Fibroblast of skin of abdomen (primary cell): ENCODE results near the gene ADAMTS15.

Source experiments
- DNase-seq: peaks from one replicate; pipeline ENCODE4 v3.0.0-alpha.2; 2013

Gene ADAMTS15

DNA sequence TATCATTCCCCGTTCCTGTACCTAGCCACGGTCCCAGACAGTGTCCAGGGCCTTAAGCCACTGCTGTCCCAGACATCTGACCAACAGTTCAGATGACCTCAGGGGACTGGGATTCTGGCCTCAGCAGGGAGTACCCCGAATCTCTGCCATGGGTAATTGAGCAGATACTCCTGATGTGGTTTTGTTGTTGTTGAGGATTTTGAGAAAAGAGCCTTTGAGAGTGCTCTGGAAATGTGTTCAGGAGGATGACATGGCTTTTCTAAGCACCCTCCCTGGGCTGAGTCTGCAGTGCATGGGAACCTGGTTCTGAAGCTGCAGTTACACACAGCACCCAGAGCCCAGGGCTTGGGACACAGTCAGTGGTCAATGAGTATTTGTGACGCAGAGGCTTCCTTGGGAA lies 30.4 kb downstream of the ADAMTS15 start:
- no peak for DNase-seq

DNA sequence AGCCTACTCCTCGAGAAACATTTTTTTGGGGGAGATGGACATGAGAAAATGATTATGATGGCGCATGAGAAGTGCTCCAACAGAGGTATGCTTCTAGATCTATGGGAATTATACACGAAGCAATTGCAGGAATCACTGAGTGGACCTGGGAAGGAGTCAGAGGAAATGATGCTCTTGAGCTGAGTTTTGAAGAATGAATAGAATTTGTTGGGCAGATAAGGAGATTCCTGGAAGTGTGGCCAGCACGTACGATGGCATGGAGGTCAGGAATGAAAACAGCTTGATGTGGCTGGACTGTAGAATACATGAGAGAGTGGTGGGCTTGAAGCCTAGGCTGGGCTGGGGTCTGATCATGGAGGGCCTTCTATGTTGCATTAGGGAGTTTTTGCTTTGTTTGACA lies 31.7 kb downstream of the ADAMTS15 start:
- DNase-seq: peak; percentile 46

DNA sequence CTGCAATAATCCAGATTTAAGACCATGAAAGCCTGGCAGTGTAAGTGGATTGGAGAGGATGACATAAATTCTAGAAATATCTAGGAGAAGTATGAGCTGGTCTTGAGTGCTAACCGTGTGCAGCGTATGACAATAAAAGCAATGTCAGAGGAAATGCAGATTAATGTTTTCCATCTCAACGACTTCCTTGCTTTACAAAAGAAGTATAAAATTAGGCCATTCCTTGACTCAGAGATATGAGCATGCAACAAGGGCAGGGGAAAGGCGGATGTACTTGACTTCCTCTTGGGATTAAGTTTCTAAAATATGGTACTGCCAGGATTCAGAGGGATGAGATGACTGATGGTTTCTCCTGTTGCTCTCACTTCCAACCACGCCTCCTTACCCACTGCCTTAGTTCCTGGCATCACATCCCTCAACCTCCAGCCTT lies 32.3 kb downstream of the ADAMTS15 start:
- DNase-seq: peak; percentile 30

DNA sequence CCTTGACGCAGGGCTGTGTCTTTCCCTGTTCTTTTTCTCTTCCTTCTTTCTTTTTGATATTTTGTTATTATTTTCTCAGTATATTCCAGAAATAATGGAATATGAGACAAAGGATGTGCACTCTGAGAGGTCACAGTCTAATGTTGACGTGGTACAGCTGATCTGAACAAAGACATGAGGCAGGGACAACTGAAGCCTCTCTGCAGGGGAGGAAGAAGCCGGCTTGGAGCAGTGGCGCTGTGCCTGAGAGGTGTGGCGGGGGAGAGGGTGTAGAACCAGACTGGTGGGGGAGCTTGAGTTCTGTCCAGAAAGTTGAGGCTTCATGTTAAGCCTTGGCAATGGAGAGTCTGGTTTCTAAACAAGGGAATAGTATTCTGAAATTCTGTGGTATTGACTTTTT lies 34.7 kb downstream of the ADAMTS15 start:
- DNase-seq: no peak

DNA sequence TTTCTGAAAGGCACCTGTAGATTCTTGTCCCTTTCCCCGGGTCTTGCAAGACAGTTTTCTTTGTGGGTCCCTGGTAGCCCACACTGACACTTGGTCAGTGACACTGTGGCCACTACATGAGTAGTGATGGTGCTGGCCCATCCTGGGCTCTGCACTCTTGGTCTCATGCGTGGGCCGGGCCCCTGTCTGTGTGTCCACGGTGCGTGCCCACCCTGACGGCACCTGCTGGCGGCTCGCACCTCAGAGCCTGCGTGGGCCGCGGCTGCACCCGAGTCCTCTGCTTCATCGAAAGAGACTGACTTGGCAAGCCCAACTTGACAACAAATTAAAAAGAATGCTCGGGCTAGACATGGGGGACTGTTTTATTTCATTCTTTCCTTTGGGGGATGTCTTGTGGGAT lies 37.5 kb downstream of the ADAMTS15 start:
- DNase-seq: no peak

DNA sequence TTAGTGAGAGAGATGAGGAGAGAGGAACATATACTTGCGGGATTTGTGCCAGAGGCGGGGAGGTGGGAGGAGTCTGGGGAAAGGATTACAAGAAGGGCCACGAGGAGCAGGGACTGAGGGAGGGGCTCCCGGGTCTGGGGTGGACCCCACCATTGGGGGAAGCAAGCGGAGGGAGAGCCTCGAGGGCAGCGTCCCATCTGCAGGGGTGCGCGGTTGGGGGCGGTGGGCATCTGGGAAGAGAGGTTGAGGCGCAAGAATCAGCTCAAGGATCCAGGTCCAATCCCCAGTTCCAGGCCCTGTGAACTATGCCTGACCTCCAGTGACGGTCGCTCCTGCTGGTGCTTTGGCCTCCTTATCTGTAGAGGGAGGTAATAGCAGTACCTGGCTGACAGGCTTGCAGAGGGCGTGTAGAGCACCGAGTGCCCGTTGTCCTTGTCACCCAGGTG lies 38.0 kb downstream of the ADAMTS15 start:
- DNase-seq: no peak

DNA sequence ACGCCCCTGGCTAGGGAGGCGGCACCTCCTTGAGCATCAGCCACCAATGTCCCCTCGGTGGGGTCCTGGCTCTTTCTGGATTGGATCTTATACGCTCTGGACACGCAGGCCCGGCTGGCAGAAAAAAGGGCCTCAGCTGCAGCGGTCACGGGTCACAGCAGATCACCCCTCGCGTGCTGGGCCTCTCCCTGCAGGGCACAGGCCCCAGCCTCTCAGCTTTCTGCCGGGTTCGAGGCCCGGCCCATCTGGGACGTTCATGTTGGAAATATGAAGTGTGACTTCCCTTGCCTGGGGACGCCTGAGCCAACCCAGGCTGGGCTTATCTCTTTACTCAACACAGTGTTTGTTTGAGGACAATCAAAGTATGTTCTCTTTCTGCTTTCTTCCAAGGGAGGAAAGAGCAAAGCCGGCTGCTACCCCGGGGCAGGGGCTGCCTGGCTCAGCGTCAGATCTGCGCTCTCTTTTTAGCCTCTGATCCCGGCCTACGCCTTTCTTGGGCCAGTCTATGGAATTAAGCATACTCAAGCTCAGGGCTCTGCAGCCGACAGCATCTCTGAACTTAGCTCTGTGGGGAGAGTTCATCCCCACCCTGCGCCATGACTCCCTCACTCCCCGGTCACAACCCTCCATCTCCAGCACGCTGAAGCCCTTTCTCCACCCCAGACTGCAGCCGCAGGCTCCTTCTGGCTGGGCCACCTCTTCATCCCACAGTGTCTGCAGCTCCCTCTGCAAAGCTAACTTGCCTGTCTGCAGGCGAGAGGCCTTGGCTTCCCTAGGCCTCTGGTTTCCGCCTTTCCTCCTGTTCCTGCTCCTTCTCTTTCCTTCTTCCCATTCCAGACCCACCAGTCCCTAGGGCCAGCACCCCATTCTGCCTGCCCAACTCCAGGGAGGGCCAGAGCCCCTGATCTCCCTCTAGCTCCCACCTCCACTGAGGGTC lies 38.8 kb downstream of the ADAMTS15 start:
- no peak for DNase-seq

DNA sequence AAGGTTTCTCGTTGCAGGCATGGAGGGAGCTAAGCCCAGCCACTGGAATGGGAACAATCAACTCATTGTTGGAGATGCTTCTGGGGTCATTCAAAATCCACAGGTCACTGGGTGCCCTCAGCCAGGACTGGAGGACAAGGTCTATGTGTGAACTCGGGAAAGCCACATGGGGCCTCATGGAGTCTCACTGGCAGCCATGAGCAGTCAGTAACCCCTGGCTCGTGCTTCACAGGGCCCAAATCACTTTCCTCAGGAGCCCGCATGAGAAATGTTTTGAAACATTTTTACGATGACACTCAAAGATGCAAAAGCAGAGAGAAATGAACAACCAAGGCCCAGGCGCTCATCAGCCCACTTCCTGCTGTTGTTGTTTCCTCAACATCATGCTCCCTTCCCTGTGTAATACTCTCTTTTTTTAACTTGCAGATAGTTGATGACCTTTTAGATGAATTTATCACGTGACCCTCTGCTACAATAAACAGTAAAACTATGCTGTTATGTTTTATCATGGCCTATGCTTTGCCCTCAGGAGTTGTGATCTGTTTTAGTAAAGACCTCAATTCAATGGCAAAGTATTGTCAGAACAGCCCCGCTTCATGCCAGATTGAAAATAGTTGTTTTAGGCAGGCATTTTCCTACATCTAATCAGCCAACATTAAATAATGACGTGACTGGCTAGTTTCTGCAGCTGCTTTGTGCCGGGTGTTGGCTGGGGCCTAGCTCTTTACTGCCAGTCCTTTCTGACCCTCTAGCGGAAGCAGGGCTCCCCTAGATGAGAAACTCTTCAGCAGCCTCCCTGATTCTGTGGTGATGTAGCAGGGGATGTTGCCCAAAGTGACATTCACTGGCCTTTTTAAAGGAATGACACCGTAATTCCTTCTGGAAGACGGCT lies 39.7 kb downstream of the ADAMTS15 start:
- DNase-seq: no peak

DNA sequence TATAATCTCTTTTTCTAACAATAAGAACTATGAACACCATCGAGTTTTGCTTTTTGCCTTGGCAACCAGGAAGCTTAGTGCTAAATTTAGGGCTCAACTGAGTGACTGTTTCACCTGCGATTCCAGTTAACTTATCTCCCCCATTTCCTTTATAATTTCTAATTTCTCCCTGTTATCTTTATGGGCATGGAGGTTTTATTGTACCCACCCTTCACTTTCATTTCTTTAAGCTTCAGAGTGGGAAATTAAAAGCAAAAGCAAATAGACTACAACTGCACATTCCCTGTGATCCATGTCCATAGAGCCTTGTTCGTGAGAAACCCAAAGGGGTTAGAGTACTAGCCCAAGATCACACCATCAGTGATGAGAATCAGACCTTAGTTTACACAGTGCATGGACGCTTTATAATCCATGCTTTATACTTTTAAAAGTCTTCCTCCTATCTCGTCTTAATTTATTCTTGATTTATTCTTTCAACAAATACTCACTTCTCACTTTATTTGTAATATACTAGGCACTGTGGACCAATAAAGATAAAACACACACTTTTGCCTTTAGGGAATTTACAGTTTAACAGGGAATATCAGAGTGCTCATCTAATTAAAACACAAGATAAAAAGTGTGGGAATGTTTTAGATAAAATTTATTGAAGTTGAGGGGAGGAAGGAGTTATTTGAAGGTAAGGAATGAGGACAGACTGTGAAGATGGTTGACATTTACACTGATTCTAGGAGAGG lies 40.6 kb downstream of the ADAMTS15 start:
- DNase-seq: no peak

DNA sequence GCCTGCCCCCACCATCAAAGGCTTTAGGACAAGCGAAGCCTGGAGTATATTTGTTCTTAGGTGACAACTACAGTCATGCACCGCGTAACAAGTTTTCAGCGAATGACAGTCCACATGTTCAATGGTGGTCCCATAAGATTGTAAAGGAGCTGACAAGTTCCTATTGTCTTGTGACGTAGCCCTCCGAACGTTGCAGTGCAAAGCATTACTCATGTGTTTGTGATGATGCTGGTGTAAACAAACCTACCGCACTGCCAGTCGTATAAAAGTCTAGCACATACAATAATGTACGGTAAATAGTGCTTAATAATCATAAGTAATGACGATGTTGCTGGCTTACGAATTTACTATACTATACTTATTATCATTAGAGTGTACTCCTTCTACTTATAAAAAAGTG lies 41.3 kb downstream of the ADAMTS15 start:
- DNase-seq: no peak

DNA sequence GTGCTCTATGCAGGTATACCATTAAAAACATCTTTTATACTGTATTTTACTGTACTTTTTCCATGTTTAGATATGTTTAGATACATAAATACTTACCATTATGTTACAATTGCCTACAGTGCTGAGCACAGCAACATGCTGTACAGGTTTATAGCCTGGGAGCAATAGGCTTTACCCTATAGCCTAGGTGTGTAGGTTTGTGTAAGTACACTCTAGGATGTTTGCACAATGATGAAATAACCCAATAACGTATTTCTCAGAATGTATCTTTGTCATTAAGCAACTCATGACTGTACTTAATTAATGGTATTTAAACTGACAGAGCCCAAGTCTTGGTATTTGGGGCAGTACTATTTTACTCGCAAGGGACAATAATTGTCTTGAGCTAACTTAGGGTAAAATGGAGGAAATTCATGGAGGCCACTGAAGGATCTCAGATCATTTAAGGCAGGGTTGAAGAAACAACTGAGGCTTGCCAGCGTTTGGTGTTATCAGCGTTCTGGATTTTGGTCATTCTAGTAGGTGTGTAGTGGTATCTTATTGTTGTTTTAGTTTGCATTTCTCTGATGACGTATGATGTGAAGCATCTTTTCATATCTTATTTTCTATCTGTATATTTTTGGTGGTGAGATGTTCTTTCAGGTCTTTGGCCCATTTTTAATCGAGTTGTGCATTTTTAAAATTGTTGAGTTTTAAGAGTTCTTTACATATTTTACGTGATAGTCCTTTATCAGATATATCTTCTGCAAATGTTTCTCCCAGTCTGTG lies 42.4 kb downstream of the ADAMTS15 start:
- no peak for DNase-seq

DNA sequence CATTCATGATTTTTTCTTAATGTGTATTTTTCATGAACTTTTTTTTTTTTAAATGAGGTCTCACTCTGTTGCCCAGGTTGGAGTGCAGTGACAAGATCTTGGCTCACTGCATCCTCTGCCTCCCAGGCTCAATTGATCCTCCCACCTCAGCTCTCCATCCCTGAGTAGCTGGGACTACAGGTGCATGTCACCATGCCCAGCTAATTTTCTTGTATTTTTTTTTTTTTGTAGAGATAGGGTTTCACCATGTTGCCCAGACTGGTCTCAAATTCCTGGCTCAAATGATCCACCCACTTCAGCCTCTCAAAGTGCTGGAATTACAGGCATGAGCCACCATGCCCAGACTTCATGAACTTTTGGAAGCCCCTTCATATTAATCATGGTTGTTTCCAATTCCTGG lies 49.7 kb downstream of the ADAMTS15 start:
- DNase-seq: no peak

DNA sequence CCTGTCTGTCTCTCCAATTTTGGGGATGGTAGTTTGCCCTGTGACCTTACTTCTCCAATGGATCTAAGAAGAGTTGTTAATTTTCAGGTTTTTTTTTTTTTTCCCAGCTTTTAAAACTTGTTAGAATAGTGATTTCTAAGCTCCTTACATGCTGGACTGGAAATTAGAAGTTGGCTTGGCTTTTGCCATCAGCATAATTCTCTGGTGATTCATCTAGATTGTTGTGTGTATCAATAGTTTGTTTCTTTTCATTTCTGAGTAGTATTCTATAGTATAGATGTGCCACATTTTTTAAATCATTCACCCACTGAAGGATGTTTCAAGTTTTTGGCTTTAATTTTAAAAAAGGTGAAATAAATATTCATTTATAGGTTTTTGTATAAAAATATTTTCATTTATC lies 51.4 kb downstream of the ADAMTS15 start:
- no peak for DNase-seq

DNA sequence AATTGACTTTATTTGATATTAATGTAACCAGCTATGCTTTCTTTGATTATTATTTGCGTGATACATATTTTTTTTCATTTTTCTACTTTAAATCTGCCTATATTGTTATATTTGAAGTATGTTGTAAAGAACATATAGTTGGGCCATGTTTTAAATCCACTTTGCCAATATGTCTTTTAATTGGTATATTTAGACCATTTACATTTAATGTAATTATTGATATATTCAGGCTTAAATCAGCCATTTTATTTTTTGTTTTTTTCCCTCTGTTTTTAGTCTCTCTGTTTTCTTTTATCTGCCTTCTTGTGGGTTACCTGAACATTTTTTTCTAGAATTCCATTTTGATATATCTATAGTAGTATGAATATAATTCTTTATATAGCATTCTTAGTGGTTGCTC lies 55.9 kb downstream of the ADAMTS15 start:
- no peak for DNase-seq

DNA sequence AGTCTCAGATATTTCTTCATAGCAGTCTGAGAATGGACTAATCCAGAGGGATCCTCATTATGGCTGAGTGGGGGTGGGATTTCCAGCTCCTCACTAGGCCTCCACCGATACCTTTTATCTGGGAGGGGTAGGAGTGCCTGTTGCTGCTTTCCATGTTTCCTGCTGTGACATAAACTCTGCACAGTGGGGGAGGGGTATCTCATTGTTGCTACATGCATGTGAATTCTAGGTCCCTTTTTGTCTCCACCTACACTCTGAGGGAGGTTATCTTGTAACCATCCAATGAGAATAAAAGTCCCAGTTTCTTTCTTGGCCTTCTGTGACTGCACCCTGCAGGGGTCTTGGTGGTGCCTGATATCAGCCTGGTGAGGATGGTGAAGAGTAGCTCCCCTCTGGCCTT lies 60.5 kb downstream of the ADAMTS15 start:
- DNase-seq: no peak

DNA sequence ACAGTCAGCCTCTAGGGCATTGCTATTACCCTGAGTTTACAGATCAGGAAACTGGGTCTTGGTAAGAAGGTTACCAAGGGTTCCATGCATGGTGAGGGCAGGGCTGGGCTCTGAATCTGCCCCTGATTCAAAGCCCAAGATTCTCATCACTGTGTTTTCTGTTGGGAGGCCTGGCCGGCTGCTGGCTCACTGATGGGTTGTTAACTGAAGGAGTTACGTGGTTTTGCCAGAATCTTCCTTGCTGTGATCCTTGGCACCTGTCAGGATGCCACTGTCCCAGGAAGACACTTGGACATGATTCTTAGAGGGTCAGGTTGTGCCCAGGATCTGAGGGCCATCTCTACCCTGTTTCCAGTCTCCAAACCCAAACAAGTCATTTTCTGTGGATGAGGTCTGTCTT lies 61.5 kb downstream of the ADAMTS15 start:
- no peak for DNase-seq

DNA sequence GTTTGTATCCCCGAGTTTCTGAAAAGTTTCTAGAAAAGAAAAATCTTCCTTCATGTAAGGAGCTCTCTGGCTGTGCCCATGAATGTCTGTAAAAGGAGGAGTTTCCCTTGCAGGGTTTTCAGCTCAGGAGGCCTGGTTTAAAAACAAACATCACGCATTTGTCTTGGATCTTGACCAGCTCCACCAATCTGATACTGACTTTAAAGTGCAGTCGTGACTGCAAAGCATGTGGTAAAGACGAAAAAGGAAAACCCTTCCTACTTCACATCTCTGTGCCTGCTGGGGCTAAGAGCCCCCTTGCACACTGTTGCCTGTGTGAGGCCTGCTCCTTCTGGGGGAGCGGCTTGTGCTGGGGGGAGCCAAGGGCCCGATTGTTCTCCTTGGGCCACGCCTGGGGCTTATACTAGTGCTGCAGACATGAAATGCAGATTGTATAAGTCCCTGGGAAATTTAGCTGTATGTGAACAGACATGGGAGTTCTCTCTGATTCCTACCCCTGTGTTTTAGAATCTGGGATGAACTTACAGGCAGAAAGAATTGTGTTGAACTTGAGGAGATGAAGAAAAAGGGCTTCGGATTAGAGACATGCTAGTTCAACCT lies 62.1 kb downstream of the ADAMTS15 start:
- DNase-seq: peak; percentile 13

DNA sequence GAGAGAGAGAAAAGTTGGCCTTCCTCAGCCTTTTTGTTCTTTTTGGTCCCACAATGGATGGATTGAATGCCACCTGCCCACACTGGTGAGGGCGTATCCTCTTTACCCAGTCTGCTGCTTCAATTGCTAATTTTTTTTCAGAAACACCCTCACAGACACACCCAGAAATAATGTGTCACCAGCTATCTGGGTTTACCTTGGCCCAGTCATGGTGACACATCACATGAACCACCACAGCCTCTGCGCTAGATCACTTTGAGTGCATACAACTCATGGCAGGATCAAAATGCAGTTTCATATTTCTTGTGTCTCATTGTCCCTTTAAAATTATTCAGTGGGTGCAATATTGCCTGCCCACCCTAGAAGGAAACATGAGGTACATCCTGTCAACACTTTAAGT lies 63.3 kb downstream of the ADAMTS15 start:
- no peak for DNase-seq

DNA sequence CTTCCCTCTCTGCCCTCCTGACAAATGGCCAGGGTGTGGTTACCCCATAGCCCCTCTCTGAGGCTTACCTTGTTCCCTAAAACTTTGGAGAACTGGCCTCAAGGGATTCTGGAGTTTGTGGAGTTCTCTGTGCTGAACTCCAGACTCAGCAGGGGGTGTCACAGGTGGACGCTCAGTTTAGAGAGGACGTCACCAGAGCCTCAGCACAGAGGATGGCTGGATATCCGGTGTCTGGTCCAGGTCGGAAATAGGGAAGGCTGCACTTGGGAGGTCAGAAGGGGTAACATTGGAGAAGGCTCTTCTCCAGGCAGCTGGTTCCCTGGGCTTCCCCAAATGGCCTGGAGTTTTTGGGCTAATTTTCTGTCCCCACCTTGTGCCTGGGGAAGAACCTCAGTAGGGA lies 64.2 kb downstream of the ADAMTS15 start:
- no peak for DNase-seq

DNA sequence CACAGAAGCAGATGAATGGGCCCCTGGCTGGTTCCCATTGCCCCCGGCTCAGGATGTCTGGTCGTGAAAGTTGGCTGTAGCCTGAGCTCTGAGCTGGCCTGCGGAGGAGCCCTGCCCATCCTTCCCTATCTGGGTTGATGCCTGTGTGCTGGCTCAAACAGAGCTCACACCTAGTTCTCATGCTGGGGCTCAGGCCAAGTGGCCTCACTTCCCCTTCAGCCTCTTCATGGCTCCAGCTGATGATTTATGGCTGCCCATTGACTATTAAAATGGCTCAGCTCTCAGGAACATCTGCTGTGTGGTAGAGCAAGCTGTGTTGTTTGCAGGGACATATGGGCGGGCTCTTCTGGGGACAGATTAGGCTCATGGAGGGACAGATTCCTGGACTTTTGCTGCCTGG lies 64.7 kb downstream of the ADAMTS15 start:
- DNase-seq: peak; percentile 21

DNA sequence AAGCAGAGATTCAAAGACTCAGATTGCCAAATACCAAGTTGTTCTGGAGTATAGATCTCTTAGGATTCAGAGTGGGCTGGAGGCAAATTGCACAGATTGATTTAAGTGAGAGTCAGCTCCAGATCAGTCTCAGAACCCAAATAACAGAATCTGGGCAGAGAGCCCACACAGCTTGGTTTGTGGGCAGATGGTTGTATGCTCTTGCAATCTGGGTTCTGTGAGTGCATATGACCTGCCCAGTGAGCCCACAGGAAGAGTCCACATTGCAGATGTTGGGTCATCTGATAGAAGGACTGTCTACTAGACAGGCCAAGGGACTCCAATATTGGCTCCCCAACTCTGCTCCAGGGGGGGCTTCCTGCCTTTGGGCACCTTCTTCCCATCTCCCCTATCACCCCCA lies 65.9 kb downstream of the ADAMTS15 start:
- peak; percentile 53 for DNase-seq

DNA sequence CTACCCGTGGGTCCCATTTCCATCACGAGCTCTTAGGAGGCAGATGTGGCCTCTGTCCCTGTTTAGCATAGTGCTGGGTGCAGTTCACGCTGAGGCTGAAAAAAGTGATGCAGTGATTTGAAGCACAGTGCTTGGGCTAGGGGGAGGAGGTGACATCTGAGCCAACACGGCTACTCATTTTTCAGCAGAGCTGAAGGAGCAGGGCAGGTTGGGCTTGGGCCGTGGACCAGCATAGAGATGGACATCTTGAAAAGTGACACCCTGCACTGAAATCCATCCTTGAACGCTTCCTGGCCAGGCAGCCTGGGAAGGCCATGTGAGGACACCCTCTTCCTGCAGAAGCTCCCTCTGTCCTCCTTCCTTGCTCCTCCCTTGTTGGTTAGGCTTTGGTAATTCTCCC lies 66.4 kb downstream of the ADAMTS15 start:
- DNase-seq: no peak
